ENCODE data around the gene PPFIBP1. TPM values are rescaled to one million over a fixed set of nuclear protein-coding genes. Genes with fewer than 3 reads are reported as not detected.

Gene PPFIBP1
- total RNA-seq, 1 donor from 2014 or later = 56.4 TPM

GRCh38 chr12:27505761-27506160 is 18.2 kb upstream of the PPFIBP1 start:
- DNase-seq (ENCODE audit: low spot score in 2 of 2) = no peak
- H3K4me3 ChIP-seq = no peak overlapping the region
- H3K36me3 ChIP-seq = no peaks in the 10 kb centered on the region
- TF ChIP-seq, protein P1, sequence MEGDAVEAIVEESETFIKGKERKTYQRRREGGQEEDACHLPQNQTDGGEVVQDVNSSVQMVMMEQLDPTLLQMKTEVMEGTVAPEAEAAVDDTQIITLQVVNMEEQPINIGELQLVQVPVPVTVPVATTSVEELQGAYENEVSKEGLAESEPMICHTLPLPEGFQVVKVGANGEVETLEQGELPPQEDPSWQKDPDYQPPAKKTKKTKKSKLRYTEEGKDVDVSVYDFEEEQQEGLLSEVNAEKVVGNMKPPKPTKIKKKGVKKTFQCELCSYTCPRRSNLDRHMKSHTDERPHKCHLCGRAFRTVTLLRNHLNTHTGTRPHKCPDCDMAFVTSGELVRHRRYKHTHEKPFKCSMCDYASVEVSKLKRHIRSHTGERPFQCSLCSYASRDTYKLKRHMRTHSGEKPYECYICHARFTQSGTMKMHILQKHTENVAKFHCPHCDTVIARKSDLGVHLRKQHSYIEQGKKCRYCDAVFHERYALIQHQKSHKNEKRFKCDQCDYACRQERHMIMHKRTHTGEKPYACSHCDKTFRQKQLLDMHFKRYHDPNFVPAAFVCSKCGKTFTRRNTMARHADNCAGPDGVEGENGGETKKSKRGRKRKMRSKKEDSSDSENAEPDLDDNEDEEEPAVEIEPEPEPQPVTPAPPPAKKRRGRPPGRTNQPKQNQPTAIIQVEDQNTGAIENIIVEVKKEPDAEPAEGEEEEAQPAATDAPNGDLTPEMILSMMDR (IDR thresholded peaks at IDR 0.05) = no peak
- H3K4me1 ChIP-seq = peaks cover 4 to 13% of the 10 kb centered on the region in 2 donors
- H3K27me3 ChIP-seq = no peaks in the 10 kb centered on the region
- no peaks in the 10 kb centered on the region for H3K9me3 ChIP-seq
- intact Hi-C loops (cut with DNase I) = no loop called here
- H3K27ac ChIP-seq = peak overlapping the region; percentile 63 to 79

DNA sequence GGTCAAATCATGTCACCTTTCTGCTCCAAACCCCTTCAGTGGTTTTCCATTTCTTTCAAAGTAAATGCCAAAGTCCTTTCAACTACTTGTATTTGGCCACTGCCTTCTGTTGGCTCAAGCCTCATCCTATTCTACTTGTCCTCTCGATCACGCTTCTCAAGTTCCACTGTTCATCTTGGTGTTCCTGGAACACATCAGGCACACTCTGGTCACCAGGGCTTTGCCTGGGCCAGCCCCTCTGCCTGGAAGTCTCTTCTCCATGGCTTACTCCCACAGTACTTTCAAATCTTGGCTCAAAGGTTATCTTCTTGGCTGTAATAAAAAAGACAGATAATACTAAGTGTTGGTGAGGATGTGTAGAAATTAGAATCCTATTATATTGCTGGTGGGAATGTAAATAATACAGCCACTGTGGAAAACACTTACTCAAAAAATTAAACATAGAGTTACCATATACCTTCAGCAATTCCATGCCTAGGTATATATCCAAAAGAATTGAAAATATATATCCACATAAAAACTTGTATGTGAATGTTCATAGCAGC is 17.3 kb upstream of the PPFIBP1 start:
- Histone ChIP-seq H3K4me3 (no peak overlapping the region), H3K9me3 (no peaks in the 10 kb centered on the region), H3K36me3 (no peaks in the 10 kb centered on the region), H3K4me1 (peaks cover 4 to 22% of the 10 kb centered on the region in 2 donors), H3K27me3 (no peaks in the 10 kb centered on the region), H3K27ac (no peak overlapping the region)
- TF ChIP-seq, protein P1 (IDR thresholded peaks at IDR 0.05) = no peak
- intact Hi-C loops (cut with DNase I) = no loop called here
- DNase-seq (ENCODE audit: low spot score in 2 of 2) = no peak

GRCh38 chr12:27508736-27509431 is 15.1 kb upstream of the PPFIBP1 start:
- Histone ChIP-seq H3K4me3 (no peak overlapping the region), H3K36me3 (no peaks in the 10 kb centered on the region), H3K27ac (no peak overlapping the region), H3K9me3 (no peaks in the 10 kb centered on the region), H3K27me3 (no peaks in the 10 kb centered on the region), H3K4me1 (peaks cover 4 to 23% of the 10 kb centered on the region in 2 donors)
- DNase-seq (ENCODE audit: low spot score in 2 of 2) = no peak
- intact Hi-C loops (cut with DNase I) = no loop called here
- TF ChIP-seq, protein P1 (IDR thresholded peaks at IDR 0.05) = no peak

DNA sequence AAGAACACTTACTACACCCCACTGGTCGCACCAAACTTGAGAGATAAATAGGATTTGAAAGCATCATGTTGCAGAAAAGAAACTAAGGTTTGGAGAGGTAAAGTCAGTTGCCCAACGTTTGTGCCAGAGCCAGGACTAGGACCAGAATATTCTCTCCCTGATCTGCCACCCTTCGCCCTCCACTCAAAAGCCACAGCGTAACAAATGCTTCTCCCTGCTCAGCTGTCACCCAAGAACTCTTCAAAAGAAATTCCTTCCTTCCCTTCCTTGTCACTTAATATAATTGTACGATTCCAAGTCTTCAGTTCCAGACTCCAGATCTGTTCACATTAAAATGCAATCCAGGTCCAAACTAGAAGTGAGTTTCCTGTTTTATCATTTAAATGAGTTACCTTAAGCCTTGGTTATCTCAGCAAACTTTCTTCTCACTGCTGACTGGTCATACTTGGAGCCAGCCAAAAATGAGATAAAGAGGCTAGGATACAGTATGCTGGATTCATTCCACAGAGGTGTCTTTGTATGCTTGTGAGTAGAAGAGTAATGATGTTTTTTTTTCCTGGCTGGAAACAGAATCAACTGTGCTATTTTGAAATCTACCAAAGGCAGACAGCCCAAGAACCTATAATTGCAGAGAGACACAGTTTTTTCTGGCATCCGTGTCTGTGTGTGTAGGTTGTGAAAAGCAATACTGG is 12.8 kb upstream of the PPFIBP1 start:
- no peaks in the 10 kb centered on the region for H3K9me3 ChIP-seq

GRCh38 chr12:27511723-27512045 is 12.3 kb upstream of the PPFIBP1 start:
- intact Hi-C loops (cut with DNase I) = no loop called here
- no peaks in the 10 kb centered on the region for H3K9me3 ChIP-seq
- no peaks in the 10 kb centered on the region for H3K36me3 ChIP-seq
- H3K4me3 ChIP-seq = no peak overlapping the region
- TF ChIP-seq, protein P1 (IDR thresholded peaks at IDR 0.05) = no peak
- peaks cover 0 to 13% of the 10 kb centered on the region in 2 donors for H3K4me1 ChIP-seq
- peak overlapping the region; percentile 64 to 72 for H3K27ac ChIP-seq
- H3K27me3 ChIP-seq = no peaks in the 10 kb centered on the region
- no peak for DNase-seq (ENCODE audit: low spot score in 2 of 2)

More for the DNA sequence above, 12.8 kb upstream of the PPFIBP1 start:
- intact Hi-C loops (cut with DNase I) = no loop called here
- no peak for DNase-seq (ENCODE audit: low spot score in 2 of 2)
- Histone ChIP-seq H3K36me3 (no peaks in the 10 kb centered on the region), H3K4me3 (peak overlapping the region in 1 of 2 donors; percentile 16), H3K27me3 (no peaks in the 10 kb centered on the region), H3K4me1 (peaks cover 0 to 13% of the 10 kb centered on the region in 2 donors), H3K27ac (peak overlapping the region; percentile 64 to 72)
- TF ChIP-seq, protein P1 (IDR thresholded peaks at IDR 0.05) = no peak
